HepG2 (cell line): ENCODE data around the gene DRAXIN. TPM values are rescaled to one million over a fixed set of nuclear protein-coding genes. Genes with fewer than 3 reads are reported as not detected.

Experiments
- ATAC-seq: fragments of 200-7000 bp; cut with Tn5 transposase; 3 replicates; pipeline ENCODE4 v1.9.1; 2020; ENCODE audit warnings: mild to moderate bottlenecking, moderate library complexity
- BruUV-seq: library from RNA; stranded (reverse); fragments of 400-500 nt; replicated peaks from 2 replicates; lab custom pipeline; 2021; lab: Mats Ljungman, UMichigan
- CTCF ChIA-PET: fragments of 300-600 bp; formaldehyde crosslinking; extraction: SDS; loops from one replicate; lab custom pipeline; 2021; ENCODE audit warnings: low total read pairs, inconsistent platforms, low intra/inter-chr PET ratio; lab: Yijun Ruan, JAX
- POLR2A ChIA-PET: fragments of 350-600 bp; sonication (Branson Sonifier 250); formaldehyde crosslinking; loops from one replicate; lab custom pipeline; 2020; ENCODE audit warnings: antibody characterized with exemption, inconsistent platforms; lab: Yijun Ruan, JAX
- DNase-seq: peaks from one replicate; pipeline ENCODE4 v3.0.0-alpha.2; 2015; ENCODE audit warnings: low spot score
- FAIRE-seq: peaks from 3 replicates; lab custom pipeline; 2011; peaks lifted over from hg19 to GRCh38; lab: Jason Lieb, UNC
- H2AFZ ChIP-seq: one replicate; pipeline ENCODE4 v1.6.1; 2011; ENCODE audit warnings: low read length, inconsistent platforms
- H3K27ac ChIP-seq: fragments of 300-600 bp; 3 replicates; pipeline ENCODE4 v1.8.0; 2011; ENCODE audit warnings: mixed run types, mild to moderate bottlenecking, mixed read lengths, low read length, inconsistent platforms; ENCODE audit not compliant: insufficient read depth; ENCODE audit errors: extremely low read length
- H3K27me3 ChIP-seq, 2 experiments: fragments of 200-600 bp in 1 of 2; 2 replicates in 1 of 2; 3 replicates in 1 of 2; pipeline versions ENCODE4 v1.6.0 to v1.8.0; 2011; ENCODE audit warnings: low read length in 2 of 2, mild to moderate bottlenecking in 2 of 2, moderate library complexity in 2 of 2, inconsistent platforms in 1 of 2; ENCODE audit not compliant: insufficient read depth in 2 of 2, control insufficient read depth in 1 of 2
- H3K36me3 ChIP-seq, 2 experiments: fragments of 200-600 bp in 1 of 2; replicated peaks in 1 of 2; 2 replicates in 1 of 2; 3 replicates in 1 of 2; pipeline versions ENCODE4 v1.5.1 to v1.8.0; 2011; ENCODE audit warnings: low read length in 2 of 2, inconsistent platforms in 1 of 2; ENCODE audit not compliant: insufficient read depth in 2 of 2, control insufficient read depth in 1 of 2
- H3K4me1 ChIP-seq: 2 replicates; pipeline ENCODE4 v1.5.1; 2012; ENCODE audit warnings: low read length, inconsistent platforms; ENCODE audit not compliant: insufficient read depth
- H3K4me2 ChIP-seq: 2 replicates; pipeline ENCODE4 v1.6.0; 2011; ENCODE audit warnings: low read depth, low read length, inconsistent platforms
- H3K4me3 ChIP-seq, 3 experiments: fragments of 200-600 bp in 1 of 3; sonication (generic), shearing (Covaris generic) in 1 of 3; replicated peaks in 1 of 3; 2 replicates each; pipeline ENCODE4 v1.5.1; 2011 to 2016; ENCODE audit warnings: low read length in 3 of 3, inconsistent platforms in 2 of 3, low read depth in 2 of 3, mild to moderate bottlenecking in 2 of 3, control low read depth in 1 of 3, mixed read lengths in 1 of 3; ENCODE audit not compliant: insufficient read depth in 1 of 3
- H3K79me2 ChIP-seq: one replicate; pipeline ENCODE4 v1.6.1; 2011; ENCODE audit warnings: low read length, inconsistent platforms; ENCODE audit not compliant: insufficient read depth
- H3K9ac ChIP-seq: 2 replicates; pipeline ENCODE4 v1.6.0; 2011; ENCODE audit warnings: mild to moderate bottlenecking, low read depth, low read length, inconsistent platforms; ENCODE audit not compliant: insufficient read depth
- H3K9me3 ChIP-seq: 2 replicates; pipeline ENCODE4 v1.5.1; 2012; ENCODE audit warnings: mild to moderate bottlenecking, low read length
- H4K20me1 ChIP-seq: 2 replicates; pipeline ENCODE4 v1.6.0; 2011; ENCODE audit warnings: inconsistent platforms, mild to moderate bottlenecking, low read length, moderate library complexity; ENCODE audit not compliant: insufficient read depth
- ATAD3A ChIP-seq: sonication (generic); formaldehyde crosslinking; IDR thresholded peaks from 2 replicates; pipeline ENCODE4 v1.4.0; 2020; ENCODE audit warnings: missing genetic modification reagents
- HNF4A ChIP-seq: sonication (generic); formaldehyde crosslinking; IDR thresholded peaks from 2 replicates; pipeline ENCODE4 v1.4.0; 2020; ENCODE audit warnings: missing genetic modification reagents
- MXI1 ChIP-seq: IDR thresholded peaks from 3 replicates; pipeline ENCODE4 v1.6.1; 2012; ENCODE audit warnings: low read depth, low read length, inconsistent platforms, borderline replicate concordance
- NFATC3 ChIP-seq: sonication (generic); formaldehyde crosslinking; IDR thresholded peaks from 2 replicates; pipeline ENCODE4 v1.5.1; 2020; ENCODE audit warnings: mild to moderate bottlenecking, missing genetic modification reagents
- NR2F6 ChIP-seq, 2 experiments: IDR thresholded peaks; 2 replicates each; pipeline ENCODE4 v1.6.1; 2016; ENCODE audit warnings: antibody characterized with exemption in 1 of 2, mild to moderate bottlenecking in 1 of 2
- PLRG1 ChIP-seq: fragments of 450-650 bp; conservative IDR thresholded peaks from 2 replicates; pipeline ENCODE4 v1.6.1; 2016
- ZBTB40 ChIP-seq, 2 experiments: fragments of 450-650 bp in 1 of 2; sonication (generic) in 1 of 2; formaldehyde crosslinking in 1 of 2; IDR thresholded peaks; 2 replicates each; pipeline versions ENCODE4 v1.6.1 to v1.8.0; 2016 to 2022; ENCODE audit warnings: antibody characterized with exemption in 1 of 2, mild to moderate bottlenecking in 1 of 2, missing genetic modification reagents in 1 of 2
- ZBTB8A ChIP-seq: sonication (generic); formaldehyde crosslinking; IDR thresholded peaks from 2 replicates; pipeline ENCODE4 v1.4.0; 2020; ENCODE audit warnings: mild to moderate bottlenecking, low read depth, missing genetic modification reagents, borderline replicate concordance
- ZNF34 ChIP-seq: sonication (generic); formaldehyde crosslinking; IDR thresholded peaks from 2 replicates; pipeline ENCODE4 v1.4.0; 2020; ENCODE audit warnings: mild to moderate bottlenecking, missing genetic modification reagents, borderline replicate concordance
- ZNF354B ChIP-seq: sonication (generic); formaldehyde crosslinking; IDR thresholded peaks from 2 replicates; pipeline ENCODE4 v1.8.0; 2022; ENCODE audit warnings: mild to moderate bottlenecking, missing genetic modification reagents
- WGBS: methylation state at CpG from one replicate; pipeline ENCODE4 v1.1.6; 2017; ENCODE audit warnings: low lambda C conversion rate; 5-methylcytosine and 5-hydroxymethylcytosine counted together
- in situ Hi-C: cut with HindIII; loops from 2 replicates; pipeline ENCODE4 v1.10.0; 2017; ENCODE audit warnings: low pct_unique_long_range_greater_than_20kb; ENCODE audit not compliant: extremely low pct_ligation_motif_present
- intact Hi-C: fragments of 100-400 bp; cut with micrococcal nuclease; formaldehyde crosslinking; loops from one replicate; pipeline ENCODE4 v1.10.0; 2022; ENCODE audit not compliant: unreplicated experiment
- polyA plus RNA-seq, 8 experiments: library from polyadenylated mRNA; depleted of rRNA in 3 of 8; stranded (reverse) in 7 of 8; unstranded in 1 of 8; fragments of >200 nt; fragmentation: Illumina TruSeq in 4 of 8; extraction: Trizol in 4 of 8; gene quantifications; 2 replicates each; pipeline versions ENCODE4 v1.2.1 to v1.2.3, GENCODE V29; 2011 to 2016; ENCODE audit warnings: low read depth in 4 of 8, missing spikeins in 1 of 8, mixed read lengths in 1 of 8; ENCODE audit not compliant: insufficient read depth in 1 of 8
- total RNA-seq, 5 experiments: library from RNA; depleted of rRNA; stranded (reverse); fragments of >200 nt; fragmentation: Illumina TruSeq; extraction: Trizol; gene quantifications; 2 replicates each; pipeline ENCODE4 v1.2.3, GENCODE V29; 2016; ENCODE audit warnings: low read depth in 1 of 5

Gene DRAXIN
- total and polyA plus RNA-seq, 2 of the 13 experiments (the other 11 are each of a cell fraction or from before 2014, with no cell fraction given) = 0.02 TPM; not detected in 1

DNA sequence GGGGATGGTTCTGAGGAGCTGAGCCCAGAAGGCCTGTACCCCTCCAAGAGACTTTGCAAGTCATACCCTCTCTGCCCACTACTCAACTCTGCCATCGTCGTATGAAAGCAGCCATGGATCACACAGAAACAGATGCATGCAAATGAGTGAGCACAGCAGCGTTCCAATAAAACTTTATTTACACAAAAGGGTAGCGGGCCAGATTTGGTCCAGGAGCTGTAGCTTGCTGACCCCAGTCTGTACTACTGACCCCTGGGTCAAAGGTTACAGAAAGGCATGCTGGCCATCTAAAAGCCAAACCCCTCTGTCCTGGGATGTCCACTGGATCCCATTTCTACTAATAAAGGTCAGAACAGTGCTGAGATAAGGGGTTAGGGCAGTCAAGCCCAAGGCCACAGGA is 35.6 kb downstream of the DRAXIN start:
- ChIA-PET CTCF (no interaction called here), POLR2A (interaction anchor here (1.2 to 1.4 kb wide), 2 partner anchors 9 to 10 kb away, joined by 3 read pairs; partner anchors contain the start of gene AGTRAP)
- Histone ChIP-seq H4K20me1 (no peaks in the 10 kb centered on the region), H3K4me1 (peaks cover 38% of the 10 kb centered on the region), H3K9ac (no peak overlapping the region), H3K27ac (no peak overlapping the region), H3K4me2 (no peak overlapping the region), H3K36me3 (no peaks in the 10 kb centered on the region), H3K79me2 (no peaks in the 10 kb centered on the region), H3K9me3 (no peaks in the 10 kb centered on the region), H3K27me3 (peaks cover 9 to 35% of the 10 kb centered on the region in 2 experiments; a peak in 3 of 5 replicates), H3K4me3 (no peak overlapping the region), H2AFZ (no peak overlapping the region)
- WGBS = 4% methylated on average over 4 of the region's 4 CpGs
- TF ChIP-seq ZNF34 (CRISPR knock-in tag) = no peak
- 0 out of 2 replicates have a peak, but pooled peaks have one; percentile 17 for TF ChIP-seq HNF4A (CRISPR knock-in tag)
- no peak for TF ChIP-seq MXI1
- TF ChIP-seq NR2F6 (IDR thresholded peaks at IDR 0.05) = peak; percentile 50
- TF ChIP-seq NR2F6 (CRISPR knock-in tag; IDR thresholded peaks at IDR 0.05) = no peak
- TF ChIP-seq NFATC3 (CRISPR knock-in tag) = no peak
- no peak for TF ChIP-seq ZBTB8A (CRISPR knock-in tag)
- no peak for TF ChIP-seq ZNF354B
- TF ChIP-seq ATAD3A = no peak
- no peak for TF ChIP-seq PLRG1
- peak; percentile 89 for TF ChIP-seq ZBTB40 (IDR thresholded peaks at IDR 0.05)
- peak; percentile 99 for TF ChIP-seq ZBTB40 (CRISPR knock-in tag; IDR thresholded peaks at IDR 0.05)
- ATAC-seq = peak; percentile 13; the same call in 1 of the 3 replicates
- BruUV-seq = no TSS peak
- intact Hi-C loops = no loop called here
- in situ Hi-C loops = no loop called here
- no peak for DNase-seq
- no peak for FAIRE-seq
